ENCODE data around the gene IKZF1.
A peak's percentile ranks its signal among the peaks of the same experiment; 100 is the strongest.

Gene IKZF1

GRCh38 chr7:50379539-50379938 lies 75.0 kb downstream of the IKZF1 start:
- no peak for DNase-seq

DNA sequence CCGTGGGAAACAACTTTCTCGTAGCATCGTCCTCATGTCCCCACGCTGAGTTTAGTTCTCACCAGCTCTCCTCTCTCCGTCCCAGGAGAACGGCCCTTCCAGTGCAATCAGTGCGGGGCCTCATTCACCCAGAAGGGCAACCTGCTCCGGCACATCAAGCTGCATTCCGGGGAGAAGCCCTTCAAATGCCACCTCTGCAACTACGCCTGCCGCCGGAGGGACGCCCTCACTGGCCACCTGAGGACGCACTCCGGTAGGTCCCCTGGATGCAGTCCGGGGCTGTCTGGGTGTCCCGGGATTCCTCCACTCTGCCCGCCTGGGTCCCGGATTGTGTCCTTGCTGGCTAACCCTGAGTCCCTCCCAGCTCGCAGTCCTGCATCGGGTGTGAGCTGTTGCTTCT lies 77.9 kb downstream of the IKZF1 start:
- DNase-seq: no peak

GRCh38 chr7:50387351-50387750 lies 82.8 kb downstream of the IKZF1 start:
- DNase-seq: no peak

DNA sequence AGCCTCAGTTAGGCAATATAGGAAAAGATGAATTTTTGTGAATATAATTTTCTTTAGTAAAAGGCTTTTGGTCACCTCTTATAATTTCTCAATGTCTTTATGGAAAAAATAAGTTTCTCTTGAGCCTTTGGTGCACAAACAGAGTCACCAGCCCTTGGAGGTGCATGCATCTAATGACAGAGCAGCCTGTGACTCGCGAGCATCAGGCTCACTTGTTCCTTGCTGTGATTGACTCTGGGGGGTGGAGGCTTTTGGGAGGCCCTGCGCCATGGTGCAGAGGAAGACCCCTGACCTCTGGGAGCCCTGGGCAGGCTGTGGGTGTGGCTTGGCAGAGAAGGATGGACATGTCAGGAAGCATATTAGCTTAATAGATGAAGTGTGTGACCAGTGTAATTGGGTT lies 85.4 kb downstream of the IKZF1 start:
- DNase-seq: no peak

DNA sequence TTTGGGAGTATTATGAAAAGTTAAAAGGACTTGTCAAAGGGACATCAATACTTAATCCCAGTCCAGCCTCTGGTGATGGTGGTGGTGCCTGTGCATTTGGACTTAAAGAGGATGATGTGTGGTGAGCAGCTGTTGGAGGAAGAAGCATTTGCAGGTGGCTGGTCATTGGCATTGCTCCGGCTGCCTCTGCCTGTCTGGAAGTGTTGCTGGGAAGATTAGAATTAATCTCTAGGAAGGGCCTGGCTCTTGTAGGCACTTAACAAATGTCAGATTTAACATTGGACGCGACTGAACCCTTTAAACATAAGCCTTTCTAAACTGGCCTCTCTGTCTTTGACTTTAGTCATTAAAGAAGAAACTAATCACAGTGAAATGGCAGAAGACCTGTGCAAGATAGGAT lies 86.9 kb downstream of the IKZF1 start:
- DNase-seq: no peak

DNA sequence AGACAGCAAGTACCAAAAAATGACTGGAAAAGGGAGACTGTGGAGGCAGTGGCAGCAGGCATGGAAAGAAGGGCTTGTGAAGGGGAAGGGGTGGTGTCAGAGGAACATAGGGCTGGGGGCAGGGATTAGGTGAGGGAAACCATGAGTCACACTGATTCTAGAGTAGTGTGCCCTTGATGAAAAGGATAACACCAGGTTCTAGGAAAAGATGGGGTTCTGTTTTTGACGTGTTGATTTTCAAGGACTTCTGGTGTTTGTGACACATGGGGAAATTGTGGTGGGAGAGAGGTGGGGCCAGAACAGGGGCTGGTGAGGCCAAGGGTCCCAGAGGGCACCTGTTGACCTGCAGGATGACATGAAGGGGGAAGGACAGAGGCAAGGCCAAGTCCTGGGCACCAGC lies 88.6 kb downstream of the IKZF1 start:
- DNase-seq: no peak

DNA sequence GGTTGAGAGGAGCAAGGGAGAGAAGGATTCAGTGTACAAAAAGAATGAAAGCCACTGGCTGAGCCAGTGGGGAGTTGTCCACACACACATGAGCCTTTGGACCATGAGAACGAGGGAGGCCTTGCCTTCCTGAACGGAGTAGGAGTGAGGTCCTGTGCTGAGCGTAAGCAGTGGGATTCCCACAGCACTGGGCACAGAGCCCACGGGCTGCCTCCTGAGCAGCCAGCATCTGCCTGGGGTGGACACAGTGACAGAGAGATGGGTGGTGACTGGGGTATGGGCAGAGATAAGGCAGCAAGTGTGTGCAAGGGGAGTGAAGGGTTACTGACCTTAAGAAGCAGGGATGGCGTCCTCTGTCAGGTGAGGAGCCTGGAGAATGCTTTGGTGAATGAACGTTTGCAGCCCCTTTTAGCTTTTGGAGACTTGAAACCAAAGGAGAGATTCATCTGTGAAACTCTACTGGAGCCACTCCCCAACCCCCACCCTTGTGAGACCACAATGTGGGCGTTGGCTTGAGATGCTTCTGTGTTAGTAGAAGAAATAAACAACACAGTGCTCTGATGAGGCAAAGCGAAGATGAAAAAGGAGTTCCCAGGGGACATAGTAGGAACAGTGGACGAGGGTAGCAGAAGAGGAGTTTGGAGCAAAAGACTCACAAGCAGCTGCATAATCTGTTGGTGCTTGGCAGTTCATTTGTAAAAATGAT lies 89.2 kb downstream of the IKZF1 start:
- DNase-seq: peak in 2 of 4 experiments; percentile 17 to 19

GRCh38 chr7:50394315-50394714 lies 89.8 kb downstream of the IKZF1 start:
- no peak for DNase-seq

- no peak for DNase-seq
Observed at GRCh38 chr7:50396856-50397255, 92.3 kb downstream of the IKZF1 start.

- DNase-seq: no peak
Observed at GRCh38 chr7:50397320-50397970, 92.9 kb downstream of the IKZF1 start.

DNA sequence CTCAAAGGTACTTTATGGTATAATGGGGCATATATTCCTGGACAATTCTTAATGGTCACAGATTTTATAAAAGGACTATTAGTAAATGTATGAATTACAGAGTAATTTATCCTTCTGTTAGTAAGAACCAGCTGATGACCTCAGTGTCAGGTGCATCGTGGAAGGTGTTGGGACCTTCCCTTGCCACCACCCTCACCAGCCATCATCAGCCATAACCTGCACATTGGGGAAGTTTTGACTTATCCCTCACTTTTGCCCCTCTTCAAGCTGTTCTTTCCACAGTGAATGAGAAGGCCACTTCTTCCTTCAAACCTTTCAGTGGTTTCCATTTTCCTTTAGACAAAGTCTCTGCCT lies 93.4 kb downstream of the IKZF1 start:
- DNase-seq: no peak

DNA sequence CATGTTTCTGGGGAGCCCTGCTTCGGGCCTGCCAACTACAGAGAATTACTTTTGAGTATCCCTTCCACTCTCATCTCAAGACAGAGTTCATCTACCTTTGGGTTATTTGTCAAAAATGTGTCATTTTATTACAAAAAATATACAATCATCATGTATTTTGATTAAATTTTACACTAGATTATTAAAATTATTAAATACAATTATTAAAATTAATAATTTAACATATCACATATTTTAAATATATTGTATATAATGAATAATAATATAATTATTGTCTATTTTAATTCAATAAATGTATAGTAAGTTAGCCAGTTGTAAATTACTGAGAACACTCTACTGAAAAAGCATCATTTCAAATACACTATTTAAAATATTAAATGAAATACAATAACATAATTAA lies 94.7 kb downstream of the IKZF1 start:
- no peak for DNase-seq

DNA sequence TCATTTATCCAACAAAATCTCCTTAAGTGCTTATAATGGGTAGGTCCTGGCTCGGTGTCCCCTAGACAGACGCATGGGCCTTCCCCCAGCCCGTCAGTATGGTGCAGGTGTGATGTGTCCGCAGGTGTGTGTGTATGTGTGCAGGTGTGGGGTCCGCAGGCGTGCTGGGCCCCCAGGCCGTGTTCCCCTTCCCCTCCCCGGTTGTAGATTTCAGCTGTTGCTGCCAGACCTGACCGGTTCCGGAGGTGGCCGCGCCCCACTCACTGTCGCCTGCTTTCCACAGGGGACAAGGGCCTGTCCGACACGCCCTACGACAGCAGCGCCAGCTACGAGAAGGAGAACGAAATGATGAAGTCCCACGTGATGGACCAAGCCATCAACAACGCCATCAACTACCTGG lies 95.1 kb downstream of the IKZF1 start:
- no peak for DNase-seq

- DNase-seq: no peak
Observed at GRCh38 chr7:50400114-50400513, 95.6 kb downstream of the IKZF1 start.

- no peak for DNase-seq
Observed at GRCh38 chr7:50404392-50404791, 99.9 kb downstream of the IKZF1 start.

DNA sequence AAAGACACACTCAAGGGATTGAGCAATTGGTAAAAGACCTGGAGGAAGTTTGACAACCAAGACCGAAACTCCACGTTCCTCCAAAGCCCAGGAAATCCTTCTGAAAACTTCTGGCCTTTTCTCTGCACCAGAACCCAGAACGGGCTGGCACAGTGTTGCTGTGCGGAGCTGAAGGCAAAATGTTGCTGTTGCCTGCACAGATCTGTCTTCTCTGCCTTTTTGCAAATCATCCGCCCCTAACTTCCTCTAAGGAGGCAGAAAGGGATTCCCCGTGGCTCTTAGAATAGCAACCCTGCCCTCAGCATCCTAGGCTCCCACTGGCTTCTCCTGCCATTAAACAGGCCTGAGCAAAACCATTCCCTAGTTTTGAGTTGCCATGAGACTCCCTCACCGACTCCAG lies 100.7 kb downstream of the IKZF1 start:
- DNase-seq: no peak

DNA sequence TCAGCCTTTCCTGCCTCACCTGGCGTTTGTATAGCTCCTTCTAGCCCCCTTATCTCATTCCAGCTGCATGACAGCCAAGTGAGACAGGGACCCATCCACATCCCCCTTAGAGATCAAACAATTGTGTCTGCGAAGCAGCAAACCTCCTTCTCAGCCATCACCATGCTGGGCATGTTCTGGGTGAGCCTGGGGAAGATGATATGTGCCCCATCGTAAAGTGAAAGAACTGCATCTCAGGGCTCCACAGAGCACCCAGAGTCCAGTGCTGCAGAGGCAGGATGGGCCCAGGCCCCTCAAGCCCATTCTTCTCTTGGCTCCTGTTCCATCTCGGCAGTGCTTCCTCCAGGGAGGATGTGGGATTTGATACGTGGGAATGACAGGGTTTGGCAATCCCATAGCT lies 102.4 kb downstream of the IKZF1 start:
- no peak for DNase-seq

DNA sequence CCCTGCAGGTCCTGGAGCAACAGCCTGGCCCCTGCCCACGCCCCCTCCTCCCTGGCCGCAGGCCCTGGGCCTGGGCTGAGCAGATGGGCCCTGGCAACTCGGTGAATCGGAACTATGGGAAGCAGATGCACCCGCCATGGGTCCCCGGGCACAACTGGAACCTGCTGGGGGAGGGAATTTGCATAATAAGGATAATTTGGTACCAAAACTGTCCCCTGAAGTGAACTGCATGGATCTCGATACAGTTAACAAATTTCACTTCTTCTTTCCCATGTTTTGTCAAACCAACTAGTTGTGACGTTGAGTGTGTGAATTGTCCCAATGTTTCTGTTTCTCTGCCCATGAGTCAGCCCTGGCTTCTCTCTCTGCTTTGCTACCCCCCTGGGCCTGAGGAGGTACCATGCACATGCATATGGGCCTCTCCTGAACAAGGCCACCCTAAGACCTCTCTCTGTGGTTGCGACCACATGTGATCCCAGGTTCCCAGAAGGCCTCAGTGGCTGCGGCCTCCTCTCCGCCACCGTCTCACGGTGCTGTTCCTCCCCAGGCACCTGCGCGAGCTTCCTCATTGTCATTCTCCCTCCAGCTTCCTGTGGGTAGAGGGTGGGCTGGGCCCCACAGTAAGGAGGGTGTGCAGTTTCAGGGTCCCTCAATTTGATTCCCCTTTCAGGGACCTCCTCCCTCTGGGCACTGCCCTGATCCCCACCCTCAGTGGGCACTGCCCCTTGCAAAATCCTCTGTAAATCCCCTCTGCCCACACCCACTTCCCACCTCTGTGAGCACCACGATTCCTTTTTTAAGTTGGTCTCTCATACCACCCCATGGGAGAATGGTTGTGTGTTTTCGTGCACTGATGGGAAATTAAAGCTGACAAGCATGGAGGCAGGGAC lies 105.6 kb downstream of the IKZF1 start:
- no peak for DNase-seq

- no peak for DNase-seq
Observed at GRCh38 chr7:50411332-50411731, 106.8 kb downstream of the IKZF1 start.

DNA sequence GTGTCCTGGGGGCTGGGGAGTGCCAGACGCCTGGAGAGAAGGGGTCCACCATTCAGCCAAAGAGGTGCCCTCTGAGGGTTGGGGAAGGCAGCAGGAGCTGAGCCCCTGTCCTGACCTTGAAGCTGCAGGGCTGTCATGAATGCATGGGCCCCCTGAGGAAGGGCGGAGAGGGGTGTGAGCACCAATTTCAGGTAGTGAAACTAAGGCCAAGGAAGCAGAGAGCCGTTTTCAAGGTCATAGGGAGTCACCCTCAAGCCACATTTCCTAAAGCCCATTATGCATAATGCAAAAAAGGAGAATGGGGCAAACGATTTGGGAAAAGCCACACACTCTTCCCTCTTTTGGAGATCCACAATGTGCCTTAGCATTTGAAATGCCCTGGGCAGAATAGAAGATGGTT lies 108.5 kb downstream of the IKZF1 start:
- no peak for DNase-seq

DNA sequence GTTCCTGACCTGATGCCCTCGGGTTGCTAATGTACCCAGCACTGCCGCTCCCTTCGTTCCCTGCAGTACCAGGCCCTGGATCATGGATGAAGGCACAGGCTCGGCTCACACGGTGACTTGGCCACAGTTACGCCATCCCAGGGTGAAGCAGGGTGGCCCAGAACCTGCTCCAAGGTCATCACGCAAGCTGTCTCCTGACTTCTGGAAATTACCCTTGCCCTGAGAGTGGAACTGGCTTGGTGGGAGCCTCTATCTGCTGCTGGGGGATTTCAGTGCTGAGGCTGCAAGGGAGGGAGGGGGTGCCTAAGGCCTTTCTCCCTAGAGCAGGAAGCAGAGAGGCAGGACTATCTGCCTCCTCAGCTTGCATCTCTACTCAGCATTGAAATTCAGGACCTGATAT lies 109.0 kb downstream of the IKZF1 start:
- DNase-seq: no peak

GRCh38 chr7:50415844-50416364 lies 111.4 kb downstream of the IKZF1 start:
- no peak for DNase-seq

- no peak for DNase-seq
Observed at GRCh38 chr7:50416527-50417182, 112.1 kb downstream of the IKZF1 start.

Data from activated naive CD4-positive, alpha-beta T cell (primary cell).